DND-41 (cell line): Measurements from ENCODE around the gene CNDP2.

Source experiments
- ATAC-seq: fragments of 200-7000 bp; cut with Tn5 transposase; 3 replicates; pipeline ENCODE4 v1.9.1; 2021; ENCODE audit warnings: low read depth; ENCODE audit not compliant: insufficient read depth
- DNase-seq: peaks from one replicate; pipeline ENCODE4 v3.0.0-alpha.2; 2020
- H2AFZ ChIP-seq: 2 replicates; pipeline ENCODE4 v1.6.0; 2012; ENCODE audit warnings: low read depth, low read length
- H3K27ac ChIP-seq: 2 replicates; pipeline ENCODE4 v1.5.1; 2012; ENCODE audit warnings: low read length, inconsistent platforms
- H3K27me3 ChIP-seq: fragments of 200-600 bp; sonication (generic); 2 replicates; pipeline ENCODE4 v1.6.0; 2012; ENCODE audit warnings: low read length, mild to moderate bottlenecking, inconsistent platforms; ENCODE audit not compliant: insufficient read depth, poor library complexity
- H3K36me3 ChIP-seq: 2 replicates; pipeline ENCODE4 v1.5.1; 2012; ENCODE audit warnings: low read length, inconsistent platforms; ENCODE audit not compliant: insufficient read depth
- H3K4me1 ChIP-seq: 2 replicates; pipeline ENCODE4 v1.5.1; 2012; ENCODE audit warnings: mild to moderate bottlenecking, low read length; ENCODE audit not compliant: insufficient read depth
- H3K4me2 ChIP-seq: 2 replicates; pipeline ENCODE4 v1.6.0; 2012; ENCODE audit warnings: mild to moderate bottlenecking, moderate library complexity, low read length, inconsistent platforms; ENCODE audit not compliant: insufficient read depth
- H3K4me3 ChIP-seq, 2 experiments: fragments of 200-600 bp in 1 of 2; shearing (Covaris generic) in 1 of 2; 2 replicates each; pipeline ENCODE4 v1.5.1; 2012 to 2016; ENCODE audit warnings: inconsistent platforms in 2 of 2, low read length in 2 of 2, mild to moderate bottlenecking in 2 of 2, low read depth in 1 of 2, moderate library complexity in 1 of 2
- H3K79me2 ChIP-seq: 2 replicates; pipeline ENCODE4 v1.6.0; 2012; ENCODE audit warnings: low read length, inconsistent platforms; ENCODE audit not compliant: insufficient read depth
- H3K9ac ChIP-seq: 2 replicates; pipeline ENCODE4 v1.6.0; 2012; ENCODE audit warnings: low read depth, mild to moderate bottlenecking, inconsistent platforms, low read length, moderate library complexity
- H3K9me3 ChIP-seq: 2 replicates; pipeline ENCODE4 v1.5.1; 2012; ENCODE audit warnings: low read length, moderate library complexity, mild to moderate bottlenecking, inconsistent platforms; ENCODE audit not compliant: insufficient read depth, severe bottlenecking
- H4K20me1 ChIP-seq: 2 replicates; pipeline ENCODE4 v1.6.0; 2012; ENCODE audit warnings: low read length; ENCODE audit not compliant: insufficient read depth
- EZH2 ChIP-seq: IDR thresholded peaks from 3 replicates; pipeline ENCODE4 v1.6.1; 2012; ENCODE audit warnings: borderline replicate concordance, low read depth, mild to moderate bottlenecking, moderate library complexity, low read length, inconsistent platforms; ENCODE audit not compliant: severe bottlenecking
- TF ChIP-seq, protein P1 (sequence below): IDR thresholded peaks from 2 replicates; pipeline ENCODE4 v1.5.1; 2012; ENCODE audit warnings: borderline replicate concordance, low read length, moderate library complexity, mild to moderate bottlenecking; ENCODE audit not compliant: poor library complexity, severe bottlenecking; ENCODE audit errors: extremely low read depth

Gene CNDP2

GRCh38 chr18:74494514-74494913 is 1.6 kb upstream of the CNDP2 start:
- no peaks in the 10 kb centered on the region for H3K9me3 ChIP-seq
- H2AFZ ChIP-seq = no peak overlapping the region
- H3K27ac ChIP-seq = no peak overlapping the region
- no peak for TF ChIP-seq EZH2
- TF ChIP-seq, protein P1, sequence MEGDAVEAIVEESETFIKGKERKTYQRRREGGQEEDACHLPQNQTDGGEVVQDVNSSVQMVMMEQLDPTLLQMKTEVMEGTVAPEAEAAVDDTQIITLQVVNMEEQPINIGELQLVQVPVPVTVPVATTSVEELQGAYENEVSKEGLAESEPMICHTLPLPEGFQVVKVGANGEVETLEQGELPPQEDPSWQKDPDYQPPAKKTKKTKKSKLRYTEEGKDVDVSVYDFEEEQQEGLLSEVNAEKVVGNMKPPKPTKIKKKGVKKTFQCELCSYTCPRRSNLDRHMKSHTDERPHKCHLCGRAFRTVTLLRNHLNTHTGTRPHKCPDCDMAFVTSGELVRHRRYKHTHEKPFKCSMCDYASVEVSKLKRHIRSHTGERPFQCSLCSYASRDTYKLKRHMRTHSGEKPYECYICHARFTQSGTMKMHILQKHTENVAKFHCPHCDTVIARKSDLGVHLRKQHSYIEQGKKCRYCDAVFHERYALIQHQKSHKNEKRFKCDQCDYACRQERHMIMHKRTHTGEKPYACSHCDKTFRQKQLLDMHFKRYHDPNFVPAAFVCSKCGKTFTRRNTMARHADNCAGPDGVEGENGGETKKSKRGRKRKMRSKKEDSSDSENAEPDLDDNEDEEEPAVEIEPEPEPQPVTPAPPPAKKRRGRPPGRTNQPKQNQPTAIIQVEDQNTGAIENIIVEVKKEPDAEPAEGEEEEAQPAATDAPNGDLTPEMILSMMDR = no peak
- peaks cover 33% of the 10 kb centered on the region for H3K4me1 ChIP-seq
- H3K36me3 ChIP-seq = peaks cover 12% of the 10 kb centered on the region; the same call in 1 of the 2 replicates
- no peaks in the 10 kb centered on the region for H4K20me1 ChIP-seq
- H3K4me2 ChIP-seq = no peak overlapping the region
- DNase-seq (no peak), ATAC-seq (no peak)
- no peak overlapping the region for H3K4me3 ChIP-seq
- peaks cover 17% of the 10 kb centered on the region for H3K27me3 ChIP-seq
- H3K9ac ChIP-seq = no peak overlapping the region
- peaks cover 32% of the 10 kb centered on the region for H3K79me2 ChIP-seq

DNA sequence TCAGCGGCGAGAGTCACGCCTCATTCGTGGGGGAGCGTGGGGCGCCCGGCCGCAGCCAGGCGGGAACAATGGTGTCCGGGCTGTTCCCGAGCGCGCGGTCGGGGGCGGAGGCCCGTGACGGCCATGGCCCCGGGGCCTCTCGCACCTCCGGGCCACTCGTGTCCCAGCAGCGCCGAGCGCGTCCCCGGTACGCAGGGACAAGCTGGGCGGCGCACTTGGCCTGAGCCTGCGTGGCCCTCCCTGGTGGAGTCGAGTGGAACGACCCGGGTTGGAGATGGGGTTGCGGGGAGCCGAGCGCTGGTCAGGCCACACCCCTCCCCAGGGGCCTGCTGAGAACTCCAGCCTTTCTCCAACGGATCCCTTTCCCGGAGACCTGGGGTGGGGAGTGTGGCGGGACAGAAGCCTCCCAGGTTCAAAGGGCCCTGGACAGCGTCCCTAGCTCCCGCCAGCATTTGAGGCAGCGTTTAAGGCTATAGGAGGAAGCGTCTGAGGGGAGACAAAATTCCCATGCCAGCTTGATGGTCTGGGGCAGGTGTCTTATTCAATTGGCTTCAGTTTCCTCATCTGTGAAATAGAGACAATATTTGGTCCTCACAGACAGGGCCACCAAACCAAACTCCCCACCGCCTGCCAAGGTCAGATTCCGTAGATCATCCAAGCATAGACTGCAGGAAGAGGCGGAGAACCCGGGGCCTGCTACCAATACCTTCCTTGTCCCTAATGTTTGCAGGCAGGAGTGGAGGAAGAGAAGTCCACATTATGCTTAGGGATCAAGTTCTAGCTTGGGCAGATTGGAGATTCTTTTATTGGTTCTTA is 553 bp downstream of the CNDP2 start:
- Histone ChIP-seq H2AFZ (peak overlapping the region; percentile 73), H3K4me1 (peaks cover 48% of the 10 kb centered on the region), H3K9ac (peak overlapping the region; percentile 92), H3K27ac (peak overlapping the region; percentile 87), H3K36me3 (peaks cover 27% of the 10 kb centered on the region), H3K9me3 (no peaks in the 10 kb centered on the region), H3K27me3 (peaks cover 11% of the 10 kb centered on the region), H4K20me1 (no peaks in the 10 kb centered on the region), H3K4me3 (peak overlapping the region; percentile 44 to 91), H3K79me2 (peaks cover 53% of the 10 kb centered on the region), H3K4me2 (peak overlapping the region; percentile 98)
- ATAC-seq = peak; percentile 10
- TF ChIP-seq, protein P1 = no peak
- peak; percentile 40 for DNase-seq

- TF ChIP-seq, protein P1 = no peak
- TF ChIP-seq EZH2 = no peak
- Histone ChIP-seq H3K4me2 (peak overlapping the region; percentile 98), H3K79me2 (peaks cover 56% of the 10 kb centered on the region), H4K20me1 (no peaks in the 10 kb centered on the region), H3K9ac (peak overlapping the region; percentile 92), H3K9me3 (no peaks in the 10 kb centered on the region), H3K27ac (peak overlapping the region; percentile 87), H3K4me1 (peaks cover 48% of the 10 kb centered on the region), H3K27me3 (peaks cover 11% of the 10 kb centered on the region), H3K4me3 (peak overlapping the region; percentile 44 to 91; a peak in 3 of 4 replicates), H2AFZ (no peak overlapping the region), H3K36me3 (peaks cover 32% of the 10 kb centered on the region)
- ATAC-seq = no peak
- DNase-seq = no peak
These were observed 1.1 kb downstream of the CNDP2 start for GRCh38 chr18:74497324-74497676.
